Subcutaneous abdominal adipose tissue (tissue), 5 donors: ENCODE measurements around the gene FBXW8.

Experiments used
- H3K27ac ChIP-seq: one replicate; pipeline ENCODE4 v1.7.0; 2013; ENCODE audit warnings: low read depth, mild to moderate bottlenecking, inconsistent platforms, low read length, moderate library complexity
- H3K27me3 ChIP-seq, 5 donors: one replicate each; pipeline ENCODE4 v1.7.0; 2013; ENCODE audit warnings: low read length in 5 of 5, inconsistent platforms in 1 of 5; ENCODE audit not compliant: control insufficient read depth in 5 of 5, insufficient read depth in 4 of 5
- H3K36me3 ChIP-seq, 5 donors: one replicate each; pipeline ENCODE4 v1.7.0; 2013; ENCODE audit warnings: low read length in 5 of 5; ENCODE audit not compliant: control insufficient read depth in 5 of 5, insufficient read depth in 5 of 5
- H3K4me1 ChIP-seq, 5 donors: one replicate each; pipeline ENCODE4 v1.7.0; 2013; ENCODE audit warnings: low read length in 5 of 5, mild to moderate bottlenecking in 3 of 5, moderate library complexity in 1 of 5; ENCODE audit not compliant: control insufficient read depth in 5 of 5, insufficient read depth in 5 of 5
- H3K4me3 ChIP-seq, 5 donors: one replicate each; pipeline ENCODE4 v1.7.0; 2013; ENCODE audit warnings: low read length in 5 of 5, low read depth in 1 of 5
- H3K9ac ChIP-seq, 5 donors: one replicate each; pipeline ENCODE4 v1.7.0; 2013; ENCODE audit warnings: low read length in 5 of 5, mild to moderate bottlenecking in 4 of 5, moderate library complexity in 3 of 5
- H3K9me3 ChIP-seq, 5 donors: one replicate each; pipeline ENCODE4 v1.7.0; 2013; ENCODE audit warnings: low read length in 5 of 5; ENCODE audit not compliant: control insufficient read depth in 5 of 5
- donor health status: healthy.
- donor health status: healthy.
- donor health status: healthy.
- donor health status: healthy.
- donor health status: healthy.

FBXW8 gene

GRCh38 chr12:117073611-117074010 is 162.9 kb downstream of the FBXW8 start:
- no peaks in the 10 kb centered on the region for H3K36me3 ChIP-seq
- no peaks in the 10 kb centered on the region for H3K9me3 ChIP-seq
- no peak overlapping the region for H3K9ac ChIP-seq
- no peak overlapping the region for H3K4me3 ChIP-seq
- peaks cover 0 to 16% (median 4%) of the 10 kb centered on the region in 5 donors for H3K4me1 ChIP-seq
- H3K27ac ChIP-seq, result no peak overlapping the region
- peaks cover 0 to 9% (median 0%) of the 10 kb centered on the region in 5 donors for H3K27me3 ChIP-seq

- peaks cover 0 to 9% (median 0%) of the 10 kb centered on the region in 5 donors for H3K27me3 ChIP-seq
- H3K9ac ChIP-seq, result no peak overlapping the region
- H3K4me1 ChIP-seq, result peaks cover 0 to 9% (median 0%) of the 10 kb centered on the region in 5 donors
- no peak overlapping the region for H3K27ac ChIP-seq
- H3K36me3 ChIP-seq, result no peaks in the 10 kb centered on the region
- H3K4me3 ChIP-seq, result no peak overlapping the region
- H3K9me3 ChIP-seq, result no peaks in the 10 kb centered on the region
These were observed 165.9 kb downstream of the FBXW8 start for GRCh38 chr12:117076410-117077372.

DNA sequence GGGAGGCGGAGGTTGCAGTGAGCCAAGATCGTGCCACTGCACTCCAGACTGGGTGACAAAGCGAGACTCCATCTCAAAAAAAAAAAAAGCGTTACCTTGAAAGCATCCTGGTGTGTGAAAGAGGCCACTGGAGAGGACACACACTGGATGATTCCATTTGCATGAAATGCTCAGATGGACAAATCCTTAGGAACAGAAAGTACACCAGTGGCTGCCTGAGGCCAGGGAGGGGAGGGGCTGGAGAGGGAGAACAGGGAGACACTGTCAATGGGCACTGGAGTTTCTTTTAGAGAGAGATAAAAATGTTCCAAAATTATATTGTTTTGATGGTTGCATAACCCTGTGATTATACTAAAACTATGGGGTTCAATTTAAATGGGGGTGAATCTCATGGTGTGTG is 168.7 kb downstream of the FBXW8 start:
- Histone ChIP-seq H3K4me3 (no peak overlapping the region), H3K4me1 (peaks cover 0 to 7% (median 0%) of the 10 kb centered on the region in 5 donors), H3K9ac (no peak overlapping the region), H3K27ac (no peak overlapping the region), H3K36me3 (no peaks in the 10 kb centered on the region), H3K27me3 (peaks cover 0 to 5% (median 0%) of the 10 kb centered on the region in 5 donors), H3K9me3 (no peaks in the 10 kb centered on the region)

DNA sequence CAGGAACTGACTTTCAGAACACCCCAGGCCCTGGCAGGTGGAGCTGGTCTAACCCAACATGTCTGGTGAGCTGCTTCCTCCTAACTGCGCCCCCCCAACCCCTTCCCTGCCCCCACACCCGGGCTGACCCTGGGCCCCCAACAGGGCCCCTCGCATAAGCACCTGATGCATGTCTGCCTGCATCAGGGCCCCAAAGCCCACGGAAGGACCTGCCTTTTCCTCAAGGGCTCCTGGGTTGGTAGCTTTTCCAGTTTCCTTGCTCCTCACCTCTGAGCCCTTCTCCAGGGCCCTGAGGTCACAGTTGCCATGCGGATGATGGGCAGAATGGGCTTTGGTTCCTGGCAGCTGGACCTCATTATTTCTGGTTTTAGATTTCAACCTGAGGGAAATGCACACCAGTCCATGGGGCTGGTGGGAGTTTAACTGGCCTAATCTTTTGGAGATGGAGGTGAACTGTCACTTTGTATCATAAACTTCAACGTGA is 170.0 kb downstream of the FBXW8 start:
- H3K36me3 ChIP-seq, result no peaks in the 10 kb centered on the region
- H3K9me3 ChIP-seq, result no peaks in the 10 kb centered on the region
- H3K27me3 ChIP-seq, result peaks cover 0 to 8% (median 3%) of the 10 kb centered on the region in 5 donors
- no peak overlapping the region for H3K9ac ChIP-seq
- no peak overlapping the region for H3K27ac ChIP-seq
- H3K4me1 ChIP-seq, result peaks cover 0 to 7% (median 0%) of the 10 kb centered on the region in 5 donors
- no peak overlapping the region for H3K4me3 ChIP-seq
